NCI-H524 treated with DMSO at 0.1 percent for 48 hours (cell line): Measurements from ENCODE around the gene BTD.
A peak's percentile ranks its signal among the peaks of the same experiment; 100 is the strongest.
"Not testable (repeated sequence)": the region's sequence is repeated elsewhere in the genome, so short reads cannot be mapped to it uniquely, and the experiment has no call there.

ENCODE experiments used
- DNase-seq: peaks from one replicate; lab custom pipeline; 2025; lab: John Stamatoyannopoulos, UW

Gene BTD

GRCh38 chr3:15601399-15602145 lies at the start of gene BTD, which contains the start of gene HACL1:
Gene BTD, plus strand, starts transcription at chr3:15601745. Its CDS starts 33,695 bp downstream, at chr3:15635440.
Gene HACL1, minus strand, starts transcription at chr3:15601569. Its CDS starts 106 bp downstream, at chr3:15601463.
- DNase-seq = no peak

GRCh38 chr3:15551902-15552301 lies 49.6 kb upstream of the BTD start:
- no peak for DNase-seq

- DNase-seq = no peak
These were observed 47.8 kb upstream of the BTD start for GRCh38 chr3:15553749-15554148.

- DNase-seq = no peak
These were observed 45.0 kb upstream of the BTD start for GRCh38 chr3:15556512-15556911.

- DNase-seq = peak; percentile 39
These were observed 44.0 kb upstream of the BTD start for GRCh38 chr3:15557511-15557946.

GRCh38 chr3:15558581-15558980 lies 43.0 kb upstream of the BTD start:
- DNase-seq = no peak

- no peak for DNase-seq
These were observed 39.0 kb upstream of the BTD start for GRCh38 chr3:15562560-15562959.

GRCh38 chr3:15563190-15563589 lies 38.4 kb upstream of the BTD start:
- no peak for DNase-seq

GRCh38 chr3:15572138-15572537 lies 29.4 kb upstream of the BTD start:
- DNase-seq = no peak

- DNase-seq = no peak
These were observed 26.1 kb upstream of the BTD start for GRCh38 chr3:15575446-15575845.

GRCh38 chr3:15576475-15576874 lies 25.1 kb upstream of the BTD start:
- no peak for DNase-seq

- no peak for DNase-seq
These were observed 23.2 kb upstream of the BTD start for GRCh38 chr3:15578289-15578867.

GRCh38 chr3:15579051-15579450 lies 22.5 kb upstream of the BTD start:
- no peak for DNase-seq

GRCh38 chr3:15581471-15582394 lies 19.8 kb upstream of the BTD start:
- DNase-seq = no peak

GRCh38 chr3:15585111-15585845 lies 16.3 kb upstream of the BTD start:
- DNase-seq = no peak

GRCh38 chr3:15591242-15591641 lies 10.3 kb upstream of the BTD start:
- no peak for DNase-seq

- DNase-seq = no peak
These were observed 9.6 kb upstream of the BTD start for GRCh38 chr3:15591928-15592327.

GRCh38 chr3:15592968-15593367 lies 8.6 kb upstream of the BTD start:
- no peak for DNase-seq

- no peak for DNase-seq
These were observed 5.6 kb upstream of the BTD start for GRCh38 chr3:15595955-15596354.

- no peak for DNase-seq
These were observed 523 bp upstream of the BTD start for GRCh38 chr3:15601046-15601398.

GRCh38 chr3:15602146-15602536 lies 596 bp downstream of the BTD start:
- DNase-seq = no peak

GRCh38 chr3:15602816-15603215 lies 1.3 kb downstream of the BTD start:
- not testable (repeated sequence) for DNase-seq
